Measurements from ENCODE around the gene ZNF385B.
"Not testable (repeated sequence)": the region's sequence is repeated elsewhere in the genome, so short reads cannot be mapped to it uniquely, and the experiment has no call there.

Gene ZNF385B

GRCh38 chr2:179636100-179636980 lies 225.1 kb downstream of the ZNF385B start:
- Histone ChIP-seq H3K9ac (no peak overlapping the region), H3K27me3 (ENCODE audit: control insufficient read depth, insufficient read depth, low read length) (no peaks in the 10 kb centered on the region), H3K27ac (no peak overlapping the region), H3K4me1 (no peaks in the 10 kb centered on the region), H3K36me3 (ENCODE audit: control insufficient read depth, insufficient read depth, low read length) (no peaks in the 10 kb centered on the region), H3K4me2 (ENCODE audit: low read length) (no peak overlapping the region), H3K4me3 (ENCODE audit: low read depth, low read length) (no peak overlapping the region), H3K9me3 (ENCODE audit: control insufficient read depth, low read length) (no peaks in the 10 kb centered on the region), H2AFZ (no peak overlapping the region), H3K79me2 (no peaks in the 10 kb centered on the region)
- TF ChIP-seq, protein P1, sequence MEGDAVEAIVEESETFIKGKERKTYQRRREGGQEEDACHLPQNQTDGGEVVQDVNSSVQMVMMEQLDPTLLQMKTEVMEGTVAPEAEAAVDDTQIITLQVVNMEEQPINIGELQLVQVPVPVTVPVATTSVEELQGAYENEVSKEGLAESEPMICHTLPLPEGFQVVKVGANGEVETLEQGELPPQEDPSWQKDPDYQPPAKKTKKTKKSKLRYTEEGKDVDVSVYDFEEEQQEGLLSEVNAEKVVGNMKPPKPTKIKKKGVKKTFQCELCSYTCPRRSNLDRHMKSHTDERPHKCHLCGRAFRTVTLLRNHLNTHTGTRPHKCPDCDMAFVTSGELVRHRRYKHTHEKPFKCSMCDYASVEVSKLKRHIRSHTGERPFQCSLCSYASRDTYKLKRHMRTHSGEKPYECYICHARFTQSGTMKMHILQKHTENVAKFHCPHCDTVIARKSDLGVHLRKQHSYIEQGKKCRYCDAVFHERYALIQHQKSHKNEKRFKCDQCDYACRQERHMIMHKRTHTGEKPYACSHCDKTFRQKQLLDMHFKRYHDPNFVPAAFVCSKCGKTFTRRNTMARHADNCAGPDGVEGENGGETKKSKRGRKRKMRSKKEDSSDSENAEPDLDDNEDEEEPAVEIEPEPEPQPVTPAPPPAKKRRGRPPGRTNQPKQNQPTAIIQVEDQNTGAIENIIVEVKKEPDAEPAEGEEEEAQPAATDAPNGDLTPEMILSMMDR (IDR thresholded peaks at IDR 0.05) = no peak

- H2AFZ ChIP-seq; H3K4me1 ChIP-seq; H3K4me3 ChIP-seq (ENCODE audit: low read depth, low read length); H3K27ac ChIP-seq; H3K79me2 ChIP-seq; H3K9me3 ChIP-seq (ENCODE audit: control insufficient read depth, low read length); H3K4me2 ChIP-seq (ENCODE audit: low read length); H3K36me3 ChIP-seq (ENCODE audit: control insufficient read depth, insufficient read depth, low read length); H3K9ac ChIP-seq; H3K27me3 ChIP-seq (ENCODE audit: control insufficient read depth, insufficient read depth, low read length): not testable (repeated sequence)
Observed at GRCh38 chr2:179631769-179632385, 229.5 kb downstream of the ZNF385B start.

DNA sequence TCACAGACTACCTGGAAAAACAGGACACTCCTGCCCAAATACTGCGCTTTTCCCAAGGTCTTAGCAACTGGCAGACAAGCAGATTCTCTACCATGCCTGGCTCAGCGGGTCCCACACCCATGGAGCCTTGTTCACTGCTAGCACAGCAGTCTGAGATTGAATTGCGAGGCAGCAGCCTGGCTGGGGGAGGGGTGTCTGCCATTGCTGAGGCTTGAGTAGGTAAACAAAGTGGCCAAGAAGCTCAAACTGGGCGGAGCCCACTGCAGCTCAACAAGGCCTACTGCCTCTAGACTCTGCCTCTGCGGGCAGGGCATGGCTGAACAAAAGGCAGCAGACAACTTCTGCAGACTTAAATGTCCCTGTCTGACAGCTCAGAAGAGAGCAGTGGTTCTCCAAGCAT lies 231.6 kb downstream of the ZNF385B start:
- not testable (repeated sequence) for H3K9ac ChIP-seq; H3K27ac ChIP-seq; H3K36me3 ChIP-seq (ENCODE audit: control insufficient read depth, insufficient read depth, low read length); H3K9me3 ChIP-seq (ENCODE audit: control insufficient read depth, low read length); H3K27me3 ChIP-seq (ENCODE audit: control insufficient read depth, insufficient read depth, low read length); H3K4me2 ChIP-seq (ENCODE audit: low read length); H3K4me3 ChIP-seq (ENCODE audit: low read depth, low read length); H2AFZ ChIP-seq; H3K79me2 ChIP-seq; H3K4me1 ChIP-seq

DNA sequence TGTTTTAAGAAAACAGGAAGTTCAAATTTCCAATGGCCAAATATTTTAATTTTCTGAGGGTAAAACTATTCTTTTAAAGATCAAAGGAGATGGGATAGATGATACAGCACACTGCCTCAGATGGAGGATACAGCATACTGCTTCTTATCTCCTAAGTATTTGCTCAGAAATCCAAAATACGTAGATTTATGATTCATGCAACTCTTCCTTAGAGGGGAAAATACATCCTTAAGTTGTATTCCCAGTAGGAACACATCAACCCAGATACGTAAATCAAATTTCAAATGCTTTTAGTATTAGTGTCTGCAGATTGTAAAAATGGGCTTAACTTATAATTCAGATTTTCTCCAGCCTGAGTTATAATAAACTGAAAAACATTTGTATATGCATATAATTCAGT lies 235.2 kb downstream of the ZNF385B start:
- no peak overlapping the region for H3K9ac ChIP-seq
- no peak overlapping the region for H2AFZ ChIP-seq
- no peaks in the 10 kb centered on the region for H3K27me3 ChIP-seq (ENCODE audit: control insufficient read depth, insufficient read depth, low read length)
- no peaks in the 10 kb centered on the region for H3K9me3 ChIP-seq (ENCODE audit: control insufficient read depth, low read length)
- no peaks in the 10 kb centered on the region for H3K36me3 ChIP-seq (ENCODE audit: control insufficient read depth, insufficient read depth, low read length)
- no peak overlapping the region for H3K27ac ChIP-seq
- TF ChIP-seq, protein P1 (IDR thresholded peaks at IDR 0.05) = no peak
- H3K4me3 ChIP-seq (ENCODE audit: low read depth, low read length) = no peak overlapping the region
- H3K79me2 ChIP-seq = no peaks in the 10 kb centered on the region
- no peaks in the 10 kb centered on the region for H3K4me1 ChIP-seq
- no peak overlapping the region for H3K4me2 ChIP-seq (ENCODE audit: low read length)

- TF ChIP-seq, protein P1 (IDR thresholded peaks at IDR 0.05) = no peak
- Histone ChIP-seq H2AFZ (no peak overlapping the region), H3K4me1 (no peaks in the 10 kb centered on the region), H3K36me3 (ENCODE audit: control insufficient read depth, insufficient read depth, low read length) (no peaks in the 10 kb centered on the region), H3K9me3 (ENCODE audit: control insufficient read depth, low read length) (no peaks in the 10 kb centered on the region), H3K4me2 (ENCODE audit: low read length) (no peak overlapping the region), H3K9ac (no peak overlapping the region), H3K4me3 (ENCODE audit: low read depth, low read length) (no peak overlapping the region), H3K79me2 (no peaks in the 10 kb centered on the region), H3K27ac (no peak overlapping the region), H3K27me3 (ENCODE audit: control insufficient read depth, insufficient read depth, low read length) (no peaks in the 10 kb centered on the region)
Observed at GRCh38 chr2:179622635-179623300, 238.6 kb downstream of the ZNF385B start.
